IPS-NIHi7 (cell line): ENCODE measurements around the gene PLXNA3.
A peak's percentile ranks its signal among the peaks of the same experiment; 100 is the strongest.
"Not testable (repeated sequence)": the region's sequence is repeated elsewhere in the genome, so short reads cannot be mapped to it uniquely, and the experiment has no call there.

Experiments used
- DNase-seq: peaks from one replicate; pipeline ENCODE4 v3.0.0; 2012; ENCODE audit warnings: mixed read lengths; ENCODE audit errors: extremely low spot score

The PLXNA3 gene

GRCh38 chrX:154501423-154501822 is 43.3 kb downstream of the PLXNA3 start:
- not testable (repeated sequence) for DNase-seq

GRCh38 chrX:154502098-154502497 is 44.0 kb downstream of the PLXNA3 start:
- no peak for DNase-seq

GRCh38 chrX:154502989-154503388 is 44.9 kb downstream of the PLXNA3 start:
- DNase-seq, result no peak

GRCh38 chrX:154505734-154506133 is 47.7 kb downstream of the PLXNA3 start:
- no peak for DNase-seq

GRCh38 chrX:154506483-154507332 is 48.6 kb downstream of the PLXNA3 start:
- DNase-seq, result no peak

- no peak for DNase-seq
Observed at GRCh38 chrX:154507673-154508383, 49.7 kb downstream of the PLXNA3 start.

- DNase-seq, result no peak
Observed at GRCh38 chrX:154508384-154508745, 50.3 kb downstream of the PLXNA3 start.

GRCh38 chrX:154509455-154509854 is 51.4 kb downstream of the PLXNA3 start:
- no peak for DNase-seq

GRCh38 chrX:154511761-154512160 is 53.7 kb downstream of the PLXNA3 start:
- DNase-seq, result no peak

GRCh38 chrX:154512879-154513553 is 54.9 kb downstream of the PLXNA3 start:
- DNase-seq, result no peak

GRCh38 chrX:154513716-154514115 is 55.6 kb downstream of the PLXNA3 start:
- DNase-seq, result no peak

GRCh38 chrX:154515090-154515965 is 57.2 kb downstream of the PLXNA3 start:
- DNase-seq, result no peak

GRCh38 chrX:154515966-154516655 is 58.0 kb downstream of the PLXNA3 start, which contains the start of gene FAM3A:
Gene FAM3A (minus strand): TSS chrX:154516232. CDS start chrX:154515772, 460 bp downstream.
- DNase-seq, result peak; percentile 72

- no peak for DNase-seq
Observed at GRCh38 chrX:154516656-154517100, 58.6 kb downstream of the PLXNA3 start.

- DNase-seq, result no peak
Observed at GRCh38 chrX:154517101-154517781, 59.2 kb downstream of the PLXNA3 start.

GRCh38 chrX:154519389-154519788 is 61.3 kb downstream of the PLXNA3 start:
- DNase-seq, result no peak

GRCh38 chrX:154525606-154526490 is 67.8 kb downstream of the PLXNA3 start:
- DNase-seq, result no peak

- DNase-seq, result peak; percentile 62
Observed at GRCh38 chrX:154526901-154527675, 69.0 kb downstream of the PLXNA3 start.
